SIG-M5 treated with dmso at 0.1 percent for 504 hours (cell line): ENCODE results near the gene LAMA2.
"Not testable (repeated sequence)": the region's sequence is repeated elsewhere in the genome, so short reads cannot be mapped to it uniquely, and the experiment has no call there.

Experiments used
- DNase-seq: peaks from one replicate; lab custom pipeline; 2025; ENCODE audit not compliant: unreplicated experiment; lab: John Stamatoyannopoulos, UW

LAMA2 gene

GRCh38 chr6:129114636-129115391 lies 231.9 kb downstream of the LAMA2 start:
- DNase-seq, result no peak

- DNase-seq, result no peak
Observed at GRCh38 chr6:129115471-129115870, 232.5 kb downstream of the LAMA2 start.

DNA sequence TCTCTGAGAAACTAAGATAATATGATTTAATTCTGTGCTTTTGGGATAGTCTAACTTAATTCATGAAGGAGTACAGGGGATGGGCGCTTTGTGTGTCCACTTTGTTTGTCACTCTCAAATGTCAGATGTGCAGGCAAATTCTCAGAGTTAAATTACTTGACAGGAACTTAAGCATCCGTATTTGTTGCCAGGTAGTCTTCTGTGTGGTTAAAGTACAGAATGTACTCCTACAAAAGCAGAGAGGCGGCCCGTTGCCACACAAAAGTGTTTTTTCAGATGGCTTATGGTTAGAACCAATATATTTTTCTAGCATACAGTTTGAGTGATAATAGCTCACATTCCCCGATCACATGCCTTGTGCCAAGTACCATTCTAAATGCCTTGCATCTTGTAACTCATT lies 234.4 kb downstream of the LAMA2 start:
- no peak for DNase-seq

DNA sequence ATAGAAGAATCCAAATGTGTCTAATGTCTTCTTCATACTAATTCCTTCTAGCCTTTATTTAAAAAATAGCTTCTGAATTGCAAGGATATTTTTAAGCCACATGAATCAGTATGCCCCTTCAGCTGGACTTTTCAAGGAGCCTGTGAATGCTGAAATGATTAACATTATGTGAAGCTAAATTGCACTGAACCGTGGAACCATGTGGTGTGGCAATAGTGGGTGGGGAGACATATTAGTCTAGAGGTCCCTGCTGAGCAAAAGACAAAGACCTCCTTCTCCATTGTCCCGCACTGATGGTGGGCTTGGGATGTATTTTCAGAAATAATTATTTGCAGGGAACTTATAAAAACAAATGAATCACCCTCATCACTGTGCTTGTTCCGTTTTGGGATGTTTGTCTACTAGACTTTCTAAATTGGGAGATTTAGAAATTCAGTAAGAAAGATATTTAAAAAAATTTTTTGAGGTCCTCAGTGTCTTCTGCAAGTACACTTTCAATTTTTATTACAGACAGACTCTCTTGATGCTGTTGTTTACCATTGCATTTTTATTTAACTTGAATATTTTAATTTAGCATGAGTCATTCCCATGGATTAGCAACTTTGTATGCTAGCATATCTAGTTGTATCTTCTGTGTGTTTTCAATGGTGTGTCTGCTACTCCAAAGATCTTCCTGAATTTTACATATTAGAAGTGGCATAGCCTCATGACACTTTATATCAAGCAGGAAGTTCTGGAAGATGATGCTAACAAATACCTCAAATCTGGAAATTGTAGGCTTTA lies 238.1 kb downstream of the LAMA2 start:
- no peak for DNase-seq

DNA sequence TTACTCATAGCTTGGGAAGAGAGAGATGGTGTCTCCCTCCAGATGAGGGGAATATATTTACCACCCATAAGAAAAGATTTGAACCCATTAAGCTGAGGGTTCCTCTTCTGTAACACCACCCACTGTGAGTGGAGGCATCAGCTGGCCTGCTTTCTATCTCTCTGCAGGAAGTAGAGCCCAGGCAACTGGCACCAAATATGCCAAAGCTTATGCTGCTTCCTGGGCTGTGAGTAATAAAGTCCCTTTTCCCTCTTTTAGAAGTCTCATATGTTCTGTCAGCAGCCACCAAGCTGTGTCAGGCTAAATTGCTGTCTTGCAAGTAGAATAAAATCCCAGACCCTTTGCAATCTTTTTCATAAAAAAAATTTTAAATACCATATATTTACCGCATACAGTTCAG lies 241.4 kb downstream of the LAMA2 start:
- no peak for DNase-seq

- no peak for DNase-seq
Observed at GRCh38 chr6:129130106-129130505, 247.2 kb downstream of the LAMA2 start.

- no peak for DNase-seq
Observed at GRCh38 chr6:129130959-129131681, 248.2 kb downstream of the LAMA2 start.

DNA sequence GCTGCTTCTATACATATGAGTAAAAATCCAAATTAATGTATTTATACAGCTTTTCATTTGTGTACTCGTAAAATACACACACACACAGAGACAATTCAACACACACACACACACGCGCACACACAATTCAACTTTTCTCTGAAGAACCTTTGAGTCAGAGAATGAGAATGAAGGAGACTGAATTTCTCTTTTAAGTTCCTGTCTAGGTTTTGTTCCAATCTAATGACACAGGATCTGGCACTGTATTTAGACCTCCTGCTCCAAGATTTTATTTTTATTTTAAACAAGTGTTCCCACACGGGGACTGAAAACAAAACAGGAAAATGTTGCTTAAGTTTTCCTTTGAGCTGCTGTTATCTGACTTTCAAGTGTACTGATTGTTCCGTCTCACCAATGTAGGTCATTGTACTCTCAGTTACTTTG lies 250.8 kb downstream of the LAMA2 start:
- no peak for DNase-seq

DNA sequence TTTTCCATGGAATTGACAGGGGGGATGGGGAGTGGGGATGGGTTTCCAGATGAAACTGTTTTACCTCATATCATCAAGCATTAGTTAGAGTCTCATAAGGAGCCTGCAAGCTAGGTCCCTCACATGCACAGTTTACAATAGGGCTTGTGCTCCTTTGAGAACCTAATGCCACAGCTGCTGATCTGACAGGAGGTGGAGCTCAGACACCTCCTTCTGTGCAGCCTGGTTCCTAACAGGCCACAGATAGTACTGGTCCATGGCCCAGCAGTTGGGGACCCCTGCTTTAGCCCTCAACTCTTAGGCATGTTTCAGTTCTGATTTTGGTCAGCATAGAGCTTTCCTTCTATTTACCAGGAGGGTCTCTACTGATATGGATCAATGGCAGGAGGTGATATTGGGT lies 251.6 kb downstream of the LAMA2 start:
- no peak for DNase-seq

DNA sequence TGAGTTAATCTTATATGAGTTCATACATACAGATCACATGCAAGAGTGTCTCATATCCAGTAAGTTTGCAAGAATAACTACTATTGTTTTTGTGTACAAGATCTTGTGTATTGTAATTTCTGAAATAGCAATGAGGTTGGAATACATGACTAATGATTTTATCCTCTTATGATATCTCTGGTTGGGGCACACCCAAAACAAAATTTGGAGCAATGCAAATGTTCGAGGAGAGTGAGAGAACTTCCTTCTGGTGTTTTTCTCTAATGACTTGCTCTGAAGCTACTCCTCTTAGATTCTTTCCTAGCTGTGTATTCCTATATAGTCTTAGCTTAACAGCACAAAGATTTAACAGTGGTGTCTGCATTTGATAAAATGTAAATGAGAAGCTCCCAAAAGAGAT lies 252.5 kb downstream of the LAMA2 start:
- no peak for DNase-seq

DNA sequence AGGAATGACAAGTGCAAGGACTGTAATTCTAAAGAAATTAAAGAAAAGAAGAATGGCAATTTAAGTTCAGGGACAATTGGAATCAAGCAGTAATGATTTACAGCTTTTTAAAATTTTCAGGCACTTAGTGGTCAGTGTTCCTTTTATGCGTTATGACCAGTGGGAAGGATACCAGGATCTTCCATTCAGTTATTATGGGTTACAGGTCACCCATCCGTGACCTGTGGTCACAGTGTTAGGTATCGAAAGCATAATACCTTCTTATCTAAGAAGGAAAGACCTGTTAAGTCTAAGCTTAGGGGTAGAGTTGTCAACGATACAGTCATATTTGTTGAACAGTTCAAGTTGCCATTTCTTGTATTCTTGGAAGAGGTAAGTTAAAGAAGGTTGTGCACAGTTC lies 253.8 kb downstream of the LAMA2 start:
- no peak for DNase-seq

DNA sequence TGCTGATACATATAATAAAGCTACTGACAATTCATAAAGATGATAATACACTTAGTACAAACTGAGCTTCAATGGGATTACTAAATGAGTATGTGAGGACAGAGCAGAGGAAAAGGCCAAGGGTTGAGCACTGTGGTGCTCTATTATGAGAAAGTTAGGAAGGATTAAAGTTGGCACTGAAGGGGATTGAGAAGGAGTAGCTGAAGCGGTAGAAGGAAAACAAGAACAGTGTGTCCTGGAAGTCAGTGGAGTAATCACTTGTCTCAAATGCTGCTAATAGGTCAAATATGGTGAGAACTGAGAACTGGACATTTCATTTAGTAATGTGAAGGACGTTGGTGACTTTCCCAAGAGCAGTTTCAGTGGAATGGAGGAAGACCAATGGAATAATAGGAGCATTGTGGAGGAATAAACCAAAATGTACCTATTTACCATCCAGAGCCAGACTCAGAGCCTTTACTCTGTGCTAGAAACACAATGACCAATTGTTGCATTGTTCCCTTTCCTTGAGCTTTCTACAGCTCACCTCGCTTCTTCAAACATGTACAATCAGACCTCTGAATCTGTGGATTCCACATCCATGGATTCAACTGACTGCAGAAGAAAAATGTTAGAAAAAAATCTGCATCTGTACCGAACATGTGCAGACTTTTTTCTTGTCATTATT lies 255.9 kb downstream of the LAMA2 start:
- no peak for DNase-seq

GRCh38 chr6:129140526-129140925 lies 257.6 kb downstream of the LAMA2 start:
- DNase-seq, result no peak

DNA sequence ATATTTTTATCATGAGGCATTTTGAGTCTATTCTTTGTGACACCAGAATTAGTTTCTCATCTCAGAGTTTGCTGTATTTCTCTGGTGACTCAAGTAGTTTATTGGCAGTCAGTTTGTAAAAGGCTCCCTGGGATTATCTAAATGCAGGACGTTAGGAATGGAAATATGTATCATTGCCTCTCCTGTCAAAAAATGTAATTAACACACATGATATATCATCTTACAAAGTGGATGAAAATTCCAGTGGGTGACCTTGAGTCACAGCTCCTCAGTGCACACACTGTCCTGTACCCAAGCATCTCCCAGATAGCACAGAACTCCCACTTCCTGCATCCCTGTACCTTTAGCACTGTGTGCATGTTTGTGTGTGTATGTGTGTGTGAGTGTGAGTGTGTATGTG lies 258.6 kb downstream of the LAMA2 start:
- DNase-seq, result no peak

- DNase-seq, result no peak
Observed at GRCh38 chr6:129146902-129147301, 264.0 kb downstream of the LAMA2 start.

DNA sequence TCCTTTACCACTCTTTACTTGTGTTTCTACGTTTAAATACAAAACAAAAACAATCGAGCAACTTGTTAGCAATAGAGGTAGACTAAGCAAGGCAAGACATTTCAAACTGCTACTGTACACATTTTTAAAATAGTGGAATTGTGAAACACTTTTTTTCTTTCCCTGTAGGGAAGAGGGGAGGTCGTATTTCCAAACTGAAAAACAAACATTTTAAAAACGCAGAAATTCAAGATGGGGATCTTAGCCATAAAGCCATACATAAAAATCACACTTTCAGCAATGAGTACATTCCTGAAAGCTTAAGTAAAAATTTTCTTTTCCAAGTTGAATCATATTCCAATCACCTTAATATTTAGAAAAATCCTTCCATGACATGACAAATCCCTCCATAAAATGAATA lies 267.6 kb downstream of the LAMA2 start:
- no peak for DNase-seq

- DNase-seq, result no peak
Observed at GRCh38 chr6:129153257-129153656, 270.3 kb downstream of the LAMA2 start.

DNA sequence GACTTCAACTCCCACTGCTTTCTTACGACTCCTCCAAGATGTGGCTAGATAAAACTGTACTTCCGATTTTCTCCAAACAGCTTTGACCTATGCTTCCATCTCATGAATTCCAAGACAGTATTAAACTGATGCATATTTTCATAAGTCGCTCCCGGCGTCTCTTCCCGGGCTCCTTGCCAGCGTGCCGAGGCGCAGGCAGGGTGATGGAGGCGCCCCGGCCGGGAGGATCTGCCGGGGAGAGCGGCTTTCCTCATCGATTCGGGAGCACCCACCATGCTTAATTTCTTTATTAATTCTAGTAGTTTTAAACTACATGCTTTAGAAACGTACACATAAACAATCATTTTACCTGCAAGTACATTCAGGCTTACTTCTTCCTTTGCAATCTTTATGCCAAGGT lies 276.3 kb downstream of the LAMA2 start:
- DNase-seq, result not testable (repeated sequence)

GRCh38 chr6:129162605-129163004 lies 279.7 kb downstream of the LAMA2 start:
- DNase-seq, result no peak

DNA sequence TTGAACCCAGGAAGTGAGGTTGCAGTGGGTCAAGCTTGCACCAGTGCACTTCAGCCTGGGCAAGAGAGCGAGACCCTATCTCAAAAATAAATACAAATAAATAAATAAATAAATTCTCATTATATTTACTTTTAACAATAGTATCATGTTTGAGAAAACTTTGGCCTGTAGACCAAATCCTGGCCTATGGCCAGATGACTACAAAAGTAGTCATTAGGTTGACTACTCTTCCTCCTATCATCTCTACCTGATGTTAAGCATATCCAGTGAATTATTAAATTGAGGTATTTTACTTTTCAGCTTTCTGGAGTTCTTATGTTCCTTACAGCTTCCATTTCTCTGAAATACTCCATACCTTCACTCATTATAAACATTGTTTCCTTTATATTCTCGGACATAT lies 280.6 kb downstream of the LAMA2 start:
- no peak for DNase-seq

DNA sequence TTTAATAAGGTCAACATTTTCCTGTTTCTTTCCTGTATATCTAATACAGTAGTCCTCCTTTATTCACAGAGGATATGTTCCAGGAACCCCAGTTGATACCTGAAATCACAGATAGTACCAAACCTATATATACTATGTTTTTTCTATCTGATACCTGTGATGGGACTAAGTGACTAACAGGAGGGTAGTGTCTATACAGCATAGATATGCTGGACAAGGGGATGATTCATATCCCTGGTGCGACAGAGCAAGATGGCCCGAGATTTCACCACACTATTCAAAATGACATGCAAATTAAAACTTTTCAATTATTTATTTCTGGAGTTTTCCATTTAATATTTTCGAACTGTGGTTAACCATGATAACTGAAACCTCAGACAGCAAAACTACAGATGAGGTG lies 281.1 kb downstream of the LAMA2 start:
- DNase-seq, result no peak
